Measurements from ENCODE around the gene P2RY11. TPM values are rescaled to one million over a fixed set of nuclear protein-coding genes. Genes with fewer than 3 reads are reported as not detected.

The P2RY11 gene
- total RNA-seq, 2 experiments from 2014 or later: 59.0 to 62.1 TPM

GRCh38 chr19:10095948-10096614 lies 15.4 kb upstream of the P2RY11 start:
- intact Hi-C loops (cut with micrococcal nuclease): no loop called here
- Mint-ChIP-seq H3K4me1 (ENCODE audit: low read depth) (peaks cover 20% of the 10 kb centered on the region), H3K4me3 (peak overlapping the region; percentile 60), H3K27ac (peak overlapping the region; percentile 81), H3K27me3 (no peaks in the 10 kb centered on the region), H3K36me3 (ENCODE audit: low read depth) (peaks cover 41% of the 10 kb centered on the region), H3K9me3 (no peaks in the 10 kb centered on the region)
- ChIA-PET POLR2A (interaction anchor here (1.1 to 27.0 kb wide), 5 partner anchors 18 to 169 kb away, joined by 3 to 521 read pairs (median 3); partner anchors contain the start of genes DNMT1, EIF3G, P2RY11 and PPAN), CTCF (interaction anchor here (1.2 to 10.2 kb wide), 5 partner anchors 12 to 115 kb away, joined by 3 to 128 read pairs (median 12); partner anchors contain the start of genes EIF3G, P2RY11 and PPAN)
- no peak for TF ChIP-seq CTCF (IDR thresholded peaks at IDR 0.05)
- peak; percentile 88 for DNase-seq
- peak; percentile 95 for ATAC-seq

- no peaks in the 10 kb centered on the region for H3K9me3 Mint-ChIP-seq
- no peak for TF ChIP-seq CTCF (IDR thresholded peaks at IDR 0.05)
- no peaks in the 10 kb centered on the region for H3K27me3 Mint-ChIP-seq
- intact Hi-C loops (cut with micrococcal nuclease): no loop called here
- CTCF ChIA-PET: interaction anchor here (1.2 to 10.2 kb wide), 5 partner anchors 11 to 114 kb away, joined by 3 to 128 read pairs (median 12); partner anchors contain the start of genes EIF3G, P2RY11 and PPAN
- H3K27ac Mint-ChIP-seq: peak overlapping the region; percentile 81
- peak overlapping the region; percentile 60 for H3K4me3 Mint-ChIP-seq
- H3K4me1 Mint-ChIP-seq (ENCODE audit: low read depth): peaks cover 21% of the 10 kb centered on the region
- no peak for ATAC-seq
- peaks cover 40% of the 10 kb centered on the region for H3K36me3 Mint-ChIP-seq (ENCODE audit: low read depth)
- DNase-seq: no peak
- POLR2A ChIA-PET: interaction anchor here (0.7 to 27.0 kb wide), 5 partner anchors 18 to 260 kb away, joined by 3 to 521 read pairs (median 4); partner anchors contain the start of genes DNMT1, EIF3G, P2RY11 and PPAN
Measured at GRCh38 chr19:10096615-10096963, 14.9 kb upstream of the P2RY11 start.

- peaks cover 14% of the 10 kb centered on the region for H3K36me3 Mint-ChIP-seq (ENCODE audit: low read depth)
- H3K4me1 Mint-ChIP-seq (ENCODE audit: low read depth): peaks cover 46% of the 10 kb centered on the region
- H3K9me3 Mint-ChIP-seq: no peaks in the 10 kb centered on the region
- ATAC-seq (no peak), DNase-seq (no peak)
- POLR2A ChIA-PET: interaction anchor here (1.1 to 27.0 kb wide), 3 partner anchors 11 to 94 kb away, joined by 4 to 521 read pairs (median 4); partner anchors contain the start of genes DNMT1, EIF3G, P2RY11 and PPAN
- intact Hi-C loops (cut with micrococcal nuclease): no loop called here
- TF ChIP-seq CTCF (IDR thresholded peaks at IDR 0.05): no peak
- H3K4me3 Mint-ChIP-seq: peak overlapping the region; percentile 52
- H3K27ac Mint-ChIP-seq: peak overlapping the region; percentile 89
- CTCF ChIA-PET: interaction anchor here (0.6 to 10.2 kb wide), 5 partner anchors 8 to 150 kb away, joined by 3 to 128 read pairs (median 4); partner anchors contain the start of genes EIF3G, P2RY11 and PPAN
- H3K27me3 Mint-ChIP-seq: no peaks in the 10 kb centered on the region
Measured at GRCh38 chr19:10100163-10100785, 11.2 kb upstream of the P2RY11 start.

GRCh38 chr19:10102787-10103236 lies 8.7 kb upstream of the P2RY11 start:
- H3K9me3 Mint-ChIP-seq: no peaks in the 10 kb centered on the region
- peak overlapping the region; percentile 98 for H3K27ac Mint-ChIP-seq
- DNase-seq (peak; percentile 49), ATAC-seq (no peak)
- peaks cover 54% of the 10 kb centered on the region for H3K4me1 Mint-ChIP-seq (ENCODE audit: low read depth)
- H3K36me3 Mint-ChIP-seq (ENCODE audit: low read depth): peaks cover 23% of the 10 kb centered on the region
- TF ChIP-seq CTCF (IDR thresholded peaks at IDR 0.05): no peak
- ChIA-PET CTCF (interaction anchor here (1.0 to 10.2 kb wide), 2 partner anchors 12 to 22 kb away, joined by 3 to 128 read pairs; partner anchors contain the start of genes EIF3G and P2RY11), POLR2A (interaction anchor here (4.5 to 27.0 kb wide), 3 partner anchors 3 to 91 kb away, joined by 23 to 521 read pairs (median 521); partner anchors contain the start of genes ANGPTL6, DNMT1, EIF3G and P2RY11)
- intact Hi-C loops (cut with micrococcal nuclease): no loop called here
- peak overlapping the region; percentile 70 for H3K4me3 Mint-ChIP-seq
- H3K27me3 Mint-ChIP-seq: no peaks in the 10 kb centered on the region
